Neural cell (in vitro differentiated cells): ENCODE measurements around the gene COASY.

ENCODE experiments used
- EZH2 ChIP-seq: fragments of 200-600, 300-800 bp; shearing (Covaris generic), sonication (generic); IDR thresholded peaks from 2 replicates; pipeline ENCODE4 v1.6.1; 2014; ENCODE audit warnings: antibody characterized with exemption, low read length, borderline replicate concordance, mild to moderate bottlenecking; ENCODE audit not compliant: insufficient read depth, poor library complexity, severe bottlenecking
- TF ChIP-seq, protein P1 (sequence below): fragments of 450-650 bp; IDR thresholded peaks from 2 replicates; pipeline ENCODE4 v1.5.1; 2014; ENCODE audit warnings: antibody characterized with exemption, mild to moderate bottlenecking, moderate library complexity; ENCODE audit not compliant: poor library complexity, severe bottlenecking

DNA sequence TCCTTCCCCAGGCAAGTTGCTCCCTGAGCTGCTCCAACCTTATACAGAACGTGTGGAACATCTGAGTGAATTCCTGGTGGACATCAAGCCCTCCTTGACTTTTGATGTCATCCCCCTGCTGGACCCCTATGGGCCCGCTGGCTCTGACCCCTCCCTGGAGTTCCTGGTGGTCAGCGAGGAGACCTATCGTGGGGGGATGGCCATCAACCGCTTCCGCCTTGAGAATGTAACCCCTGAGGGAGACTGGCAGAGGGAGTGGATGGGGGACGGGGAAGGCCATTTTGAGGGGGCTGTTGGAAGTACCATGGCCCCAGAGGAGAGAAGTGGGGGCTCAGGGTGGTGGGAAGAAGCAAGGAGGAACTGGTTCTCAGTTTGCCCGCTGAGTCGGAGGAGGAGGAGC is 2.0 kb downstream of the COASY start:
- TF ChIP-seq, protein P1, sequence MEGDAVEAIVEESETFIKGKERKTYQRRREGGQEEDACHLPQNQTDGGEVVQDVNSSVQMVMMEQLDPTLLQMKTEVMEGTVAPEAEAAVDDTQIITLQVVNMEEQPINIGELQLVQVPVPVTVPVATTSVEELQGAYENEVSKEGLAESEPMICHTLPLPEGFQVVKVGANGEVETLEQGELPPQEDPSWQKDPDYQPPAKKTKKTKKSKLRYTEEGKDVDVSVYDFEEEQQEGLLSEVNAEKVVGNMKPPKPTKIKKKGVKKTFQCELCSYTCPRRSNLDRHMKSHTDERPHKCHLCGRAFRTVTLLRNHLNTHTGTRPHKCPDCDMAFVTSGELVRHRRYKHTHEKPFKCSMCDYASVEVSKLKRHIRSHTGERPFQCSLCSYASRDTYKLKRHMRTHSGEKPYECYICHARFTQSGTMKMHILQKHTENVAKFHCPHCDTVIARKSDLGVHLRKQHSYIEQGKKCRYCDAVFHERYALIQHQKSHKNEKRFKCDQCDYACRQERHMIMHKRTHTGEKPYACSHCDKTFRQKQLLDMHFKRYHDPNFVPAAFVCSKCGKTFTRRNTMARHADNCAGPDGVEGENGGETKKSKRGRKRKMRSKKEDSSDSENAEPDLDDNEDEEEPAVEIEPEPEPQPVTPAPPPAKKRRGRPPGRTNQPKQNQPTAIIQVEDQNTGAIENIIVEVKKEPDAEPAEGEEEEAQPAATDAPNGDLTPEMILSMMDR: no peak
- TF ChIP-seq EZH2: no peak
